ENCODE data around the gene RGPD8. TPM values are rescaled to one million over a fixed set of nuclear protein-coding genes. Genes with fewer than 3 reads are reported as not detected.
"Not testable (repeated sequence)": the region's sequence is repeated elsewhere in the genome, so short reads cannot be mapped to it uniquely, and the experiment has no call there.

RGPD8 gene
- total RNA-seq, 2 experiments from 2014 or later = 14.3 to 14.9 TPM

DNA sequence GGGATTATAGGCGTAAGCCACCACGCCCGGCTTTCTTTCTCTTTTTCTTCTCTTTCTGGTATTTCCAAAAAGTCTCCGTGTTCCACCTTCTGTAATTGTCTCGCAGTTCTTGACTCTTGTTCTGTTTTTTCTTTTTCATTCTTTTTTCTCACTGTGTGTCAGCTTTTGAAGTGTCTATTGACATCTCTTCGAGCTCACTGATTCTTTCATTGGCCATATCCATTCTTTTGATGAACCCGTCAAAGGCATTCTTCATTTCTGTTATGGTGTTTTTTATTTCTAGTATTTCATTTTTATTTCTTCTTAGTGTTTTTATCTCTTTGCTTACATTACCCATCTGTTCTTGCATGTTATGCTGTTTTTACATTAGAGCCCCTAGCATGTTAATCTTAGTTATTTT lies 73.4 kb downstream of the RGPD8 start:
- H3K4me3 Mint-ChIP-seq, H3K27ac Mint-ChIP-seq, DNase-seq, H3K27me3 Mint-ChIP-seq, H3K4me1 Mint-ChIP-seq, H3K9me3 Mint-ChIP-seq, H3K36me3 Mint-ChIP-seq: not testable (repeated sequence)

DNA sequence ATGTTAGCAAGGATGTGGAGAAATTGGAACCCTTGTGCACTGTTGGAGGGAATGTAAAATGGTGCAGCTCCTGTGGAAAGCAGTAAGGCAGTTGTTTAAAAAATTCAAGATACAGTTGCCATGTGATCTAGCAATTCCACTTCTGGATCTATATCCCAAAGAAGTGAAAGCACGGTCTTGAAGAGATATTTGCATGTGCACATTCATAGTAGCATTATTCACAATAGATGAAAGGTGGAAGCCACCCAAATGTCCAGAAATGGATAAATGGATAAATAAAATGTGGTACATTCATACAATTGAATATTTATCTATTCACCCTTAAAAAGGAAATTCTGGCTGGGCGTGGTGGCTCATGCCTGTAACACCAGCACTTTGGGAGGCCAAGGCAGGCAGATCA lies 79.1 kb downstream of the RGPD8 start:
- not testable (repeated sequence) for H3K9me3 Mint-ChIP-seq

DNA sequence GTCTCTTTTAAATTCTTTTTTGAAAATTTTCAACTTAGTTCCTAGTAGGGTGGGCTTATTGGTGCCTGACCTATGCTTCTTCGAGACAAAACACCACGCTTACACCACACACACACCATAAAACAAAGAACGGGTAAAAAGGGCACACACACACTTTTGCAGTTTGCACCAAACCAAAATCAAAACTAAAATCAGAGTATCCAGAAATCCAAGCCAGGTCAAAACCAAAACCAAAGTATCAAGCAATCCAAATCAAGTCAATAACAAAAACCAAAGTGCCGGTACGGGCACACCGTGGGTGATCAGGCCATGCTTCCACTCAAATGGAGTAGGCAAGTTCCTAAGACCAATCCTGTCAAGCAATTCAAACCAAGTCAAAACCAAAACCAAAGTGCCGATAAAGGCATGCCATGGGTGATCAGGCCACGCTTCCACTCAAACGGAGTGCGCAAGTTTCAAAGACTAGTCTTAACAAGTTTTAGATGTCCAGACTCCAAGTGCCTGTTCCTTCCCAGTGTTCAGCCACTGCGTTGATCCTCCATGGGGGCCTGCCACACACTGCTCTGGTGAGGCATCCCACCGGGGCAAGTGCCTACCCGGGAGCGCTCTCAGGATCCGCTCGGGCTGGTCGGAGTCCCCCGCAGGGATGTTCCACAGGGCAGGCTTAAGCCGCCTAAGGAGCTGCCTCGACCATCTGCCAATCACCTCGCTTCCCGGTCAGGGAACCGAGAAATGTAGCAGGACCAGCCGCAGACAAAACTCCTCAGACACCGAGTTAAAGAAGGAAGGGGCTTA lies 80.4 kb downstream of the RGPD8 start:
- H3K9me3 Mint-ChIP-seq, H3K36me3 Mint-ChIP-seq, DNase-seq, H3K27me3 Mint-ChIP-seq, H3K4me3 Mint-ChIP-seq, H3K27ac Mint-ChIP-seq, H3K4me1 Mint-ChIP-seq: not testable (repeated sequence)

More for the DNA sequence above, 79.1 kb downstream of the RGPD8 start:
- not testable (repeated sequence) for H3K27ac Mint-ChIP-seq, H3K27me3 Mint-ChIP-seq, H3K4me3 Mint-ChIP-seq, DNase-seq, H3K4me1 Mint-ChIP-seq, H3K36me3 Mint-ChIP-seq

DNA sequence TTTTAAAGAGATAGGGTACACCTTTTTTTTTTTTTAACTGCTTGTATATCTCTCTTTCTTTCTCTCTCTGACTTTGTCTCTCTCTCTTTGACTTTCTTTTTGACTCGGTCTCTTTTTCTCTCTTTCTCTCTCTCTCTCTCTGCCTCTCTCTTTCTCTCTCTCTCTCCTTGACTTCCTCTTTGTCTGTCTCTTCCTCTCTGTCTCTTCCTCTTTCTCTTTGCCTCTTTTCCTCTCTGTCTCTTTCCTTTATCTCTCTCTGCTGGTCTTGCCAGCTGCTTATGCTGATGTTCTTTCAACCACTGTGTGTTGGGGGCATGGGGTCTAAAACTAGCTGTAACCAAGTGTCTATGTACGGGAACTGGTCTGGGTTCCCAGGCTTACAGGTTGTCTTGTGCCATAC lies 81.2 kb downstream of the RGPD8 start:
- not testable (repeated sequence) for H3K27ac Mint-ChIP-seq, H3K27me3 Mint-ChIP-seq, H3K9me3 Mint-ChIP-seq, H3K4me3 Mint-ChIP-seq, H3K36me3 Mint-ChIP-seq, H3K4me1 Mint-ChIP-seq, DNase-seq

DNA sequence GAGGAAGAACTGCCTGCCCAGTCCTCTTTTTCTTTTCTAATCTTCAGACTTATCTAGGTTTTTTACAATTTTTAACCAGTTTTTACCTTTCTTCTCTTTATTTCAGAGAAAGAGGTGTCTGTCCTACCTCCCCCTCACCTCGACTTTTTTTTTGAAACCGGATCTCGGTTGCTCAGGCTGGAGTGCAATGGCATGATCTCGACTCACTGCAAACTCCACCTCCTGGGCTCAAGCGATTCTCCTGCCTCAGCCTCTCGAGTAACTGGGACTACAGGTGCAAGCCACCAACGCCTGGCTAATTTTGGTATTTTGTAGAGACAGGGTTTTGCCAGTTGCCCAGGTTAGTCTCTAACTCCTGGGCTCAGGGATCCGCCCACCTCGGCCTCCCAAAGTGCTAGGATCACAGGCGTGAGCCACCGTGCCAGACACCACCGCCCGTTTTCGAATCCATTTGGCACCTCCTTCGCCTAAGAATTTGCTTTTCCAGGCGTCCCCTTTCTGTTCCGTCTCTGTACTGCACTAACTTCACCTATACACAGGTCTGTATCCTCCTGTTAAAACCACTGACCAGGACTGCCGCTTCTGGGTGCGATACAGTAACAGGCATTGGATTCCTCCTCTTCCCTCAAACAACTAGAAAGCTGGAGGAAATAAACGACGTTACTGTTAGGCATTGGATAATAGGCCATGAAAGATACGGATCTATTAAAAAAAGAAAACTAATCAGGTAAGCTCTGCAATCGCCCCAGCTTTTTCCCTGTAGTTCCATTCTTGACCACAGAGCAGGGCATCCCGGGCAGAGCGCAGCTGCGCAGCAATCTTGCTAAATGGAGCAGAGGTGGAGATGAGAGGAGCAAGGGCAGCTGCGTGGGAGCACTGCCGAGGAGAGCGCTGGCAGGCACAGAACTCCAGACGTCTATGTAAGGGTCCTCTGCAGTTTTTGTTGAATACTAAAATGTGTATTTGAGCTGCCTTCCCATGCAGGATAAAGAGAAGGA lies 88.1 kb downstream of the RGPD8 start:
- H3K27ac Mint-ChIP-seq = no peak overlapping the region
- no peaks in the 10 kb centered on the region for H3K27me3 Mint-ChIP-seq
- peaks cover 7% of the 10 kb centered on the region for H3K4me1 Mint-ChIP-seq
- H3K4me3 Mint-ChIP-seq = no peak overlapping the region
- DNase-seq = no peak
- no peaks in the 10 kb centered on the region for H3K9me3 Mint-ChIP-seq
- peaks cover 2% of the 10 kb centered on the region for H3K36me3 Mint-ChIP-seq

DNA sequence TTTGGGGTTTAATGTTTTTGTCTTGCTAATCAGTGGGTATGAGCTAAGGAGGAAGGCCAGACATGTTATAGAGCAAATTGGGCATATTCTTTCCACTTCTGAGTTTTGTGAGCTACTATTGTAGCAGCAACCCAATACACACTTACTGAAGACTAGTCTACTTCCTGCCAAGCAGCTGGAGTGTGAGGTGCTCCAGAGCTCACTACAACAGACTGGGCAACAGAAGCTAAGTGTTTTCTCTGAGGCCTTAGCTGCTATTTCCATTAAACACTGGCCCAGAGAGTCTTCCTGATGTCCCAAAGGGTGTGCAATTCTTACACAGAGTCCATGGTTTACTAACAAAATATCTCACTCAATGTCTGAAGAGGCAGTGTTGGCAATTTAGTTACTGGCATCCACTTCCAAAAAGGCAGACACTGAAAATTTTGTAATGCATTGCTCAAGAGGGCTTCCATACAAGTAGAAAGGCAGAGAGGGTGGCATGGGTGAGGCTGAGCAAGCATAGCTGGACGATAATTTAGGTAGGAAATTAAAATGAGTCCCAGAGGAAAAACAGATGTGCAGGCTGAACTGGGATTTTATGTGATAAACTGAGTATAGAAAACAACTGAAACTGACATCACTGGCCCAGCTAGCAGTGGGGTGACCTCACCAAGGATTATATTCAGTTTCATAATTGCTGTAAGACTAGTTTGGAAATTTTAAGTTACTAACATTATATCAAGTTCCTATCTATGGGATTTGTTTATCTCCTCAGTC lies 89.4 kb downstream of the RGPD8 start:
- peak; percentile 5 for DNase-seq
- Mint-ChIP-seq H3K4me1 (peaks cover 7% of the 10 kb centered on the region), H3K9me3 (no peaks in the 10 kb centered on the region), H3K4me3 (no peak overlapping the region), H3K27ac (no peak overlapping the region), H3K27me3 (no peaks in the 10 kb centered on the region), H3K36me3 (peaks cover 2% of the 10 kb centered on the region)

DNA sequence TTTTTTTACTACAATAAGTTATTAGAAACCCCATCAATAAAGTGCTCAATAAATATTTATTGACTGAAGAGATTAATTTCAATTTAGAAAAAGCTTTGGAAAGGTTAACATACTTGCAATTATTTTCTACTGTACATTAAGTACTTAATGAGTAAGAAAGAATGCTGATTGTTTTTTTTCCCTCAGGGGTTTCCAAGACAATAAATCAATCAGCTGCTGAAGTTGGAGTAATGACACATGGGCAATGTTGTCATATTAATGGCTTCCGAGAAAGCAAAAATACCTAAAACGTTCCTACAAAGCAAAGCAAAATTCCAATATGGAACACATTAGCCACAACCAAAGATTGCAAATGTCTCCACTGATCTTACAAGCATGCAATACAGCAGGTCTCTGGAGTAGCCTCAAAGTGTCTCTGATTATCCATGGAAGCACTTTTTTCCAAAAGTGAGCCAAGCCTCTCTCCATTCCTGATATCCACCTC lies 91.3 kb downstream of the RGPD8 start:
- Mint-ChIP-seq H3K4me1 (peaks cover 7% of the 10 kb centered on the region), H3K36me3 (peaks cover 2% of the 10 kb centered on the region), H3K9me3 (no peaks in the 10 kb centered on the region), H3K27ac (no peak overlapping the region), H3K4me3 (no peak overlapping the region), H3K27me3 (no peaks in the 10 kb centered on the region)
- no peak for DNase-seq

DNA sequence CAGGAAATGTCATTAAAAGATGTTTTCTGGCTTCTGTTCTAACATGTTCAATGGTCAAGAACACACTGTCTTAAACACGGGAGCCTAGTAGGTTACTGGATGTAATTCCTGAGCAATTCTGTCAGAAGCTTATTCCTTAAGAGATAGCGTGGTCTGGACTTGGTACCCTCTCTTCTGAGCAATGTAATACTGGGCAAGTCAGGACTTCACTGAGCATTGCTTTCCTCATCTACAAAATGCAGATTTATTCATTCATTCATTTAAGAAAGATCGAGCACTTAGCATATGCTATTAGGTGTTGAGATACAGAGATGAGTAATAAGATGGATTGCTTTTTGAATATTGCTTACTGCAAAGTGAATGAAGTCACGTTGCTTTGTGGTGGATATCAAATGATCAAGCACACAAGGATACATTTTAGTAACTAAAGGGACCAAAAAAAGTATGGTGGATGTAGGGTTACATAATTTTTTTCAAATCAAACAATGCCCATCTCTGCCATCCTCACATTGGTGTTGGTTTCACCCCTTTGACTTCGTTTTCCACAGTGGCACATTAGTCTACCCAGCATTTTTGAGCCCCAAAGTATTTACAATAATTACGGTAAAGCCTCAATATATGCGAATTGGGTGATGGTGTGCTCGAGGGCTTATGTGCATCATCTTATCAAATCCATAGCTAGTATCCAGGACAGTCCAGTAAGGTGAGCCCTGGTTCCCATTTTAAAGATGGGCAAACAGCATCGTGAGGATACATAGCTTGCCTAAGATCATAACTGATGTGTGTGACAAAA lies 92.8 kb downstream of the RGPD8 start:
- no peak overlapping the region for H3K4me3 Mint-ChIP-seq

DNA sequence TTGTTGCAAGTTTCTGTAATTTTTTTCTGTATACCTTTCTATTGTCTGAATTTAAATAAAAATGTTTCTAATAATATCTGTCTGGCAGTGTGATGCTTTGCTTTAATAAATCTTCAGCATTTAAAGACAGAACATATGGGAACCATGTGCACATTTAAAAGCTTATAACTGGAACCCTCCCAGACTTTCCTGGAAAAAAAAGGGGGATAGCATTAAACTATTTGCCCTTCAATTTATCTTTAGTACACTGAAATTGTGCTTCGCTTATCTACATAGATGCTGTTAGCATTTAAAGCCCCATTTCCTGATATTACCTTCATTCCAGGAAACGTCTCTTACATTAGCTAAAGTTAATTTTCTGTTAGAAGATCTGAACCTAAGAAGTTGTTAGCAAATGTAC lies 93.5 kb downstream of the RGPD8 start:
- DNase-seq = no peak
- Mint-ChIP-seq H3K4me1 (peaks cover 7% of the 10 kb centered on the region), H3K4me3 (no peak overlapping the region), H3K27ac (no peak overlapping the region), H3K9me3 (no peaks in the 10 kb centered on the region), H3K36me3 (no peaks in the 10 kb centered on the region), H3K27me3 (no peaks in the 10 kb centered on the region)

More for the DNA sequence above, 92.8 kb downstream of the RGPD8 start:
- no peak for DNase-seq
- no peaks in the 10 kb centered on the region for H3K27me3 Mint-ChIP-seq
- H3K9me3 Mint-ChIP-seq = no peaks in the 10 kb centered on the region
- H3K4me1 Mint-ChIP-seq = peaks cover 7% of the 10 kb centered on the region
- H3K36me3 Mint-ChIP-seq = no peaks in the 10 kb centered on the region
- H3K27ac Mint-ChIP-seq = no peak overlapping the region

DNA sequence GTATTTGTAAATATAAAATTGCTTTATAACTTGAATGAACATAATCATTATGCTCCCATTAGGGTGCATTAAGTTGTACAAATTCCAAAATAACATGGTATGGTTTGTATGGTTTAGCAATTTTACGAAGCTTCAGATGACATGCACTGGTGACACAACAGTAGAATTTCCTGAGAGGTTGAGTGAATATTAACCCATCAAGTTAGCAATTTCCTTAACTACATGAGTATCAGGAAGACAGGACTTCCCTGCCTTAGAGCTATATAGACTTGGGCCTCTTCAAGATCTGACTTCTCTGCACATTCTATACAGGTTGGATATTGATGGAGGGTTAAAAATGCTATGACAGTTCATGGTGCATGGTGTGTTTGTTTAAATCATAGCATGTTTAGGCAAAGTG lies 97.8 kb downstream of the RGPD8 start:
- no peak for DNase-seq
- Mint-ChIP-seq H3K4me3 (no peak overlapping the region), H3K27me3 (no peaks in the 10 kb centered on the region), H3K27ac (no peak overlapping the region), H3K36me3 (no peaks in the 10 kb centered on the region), H3K9me3 (no peaks in the 10 kb centered on the region), H3K4me1 (no peaks in the 10 kb centered on the region)

DNA sequence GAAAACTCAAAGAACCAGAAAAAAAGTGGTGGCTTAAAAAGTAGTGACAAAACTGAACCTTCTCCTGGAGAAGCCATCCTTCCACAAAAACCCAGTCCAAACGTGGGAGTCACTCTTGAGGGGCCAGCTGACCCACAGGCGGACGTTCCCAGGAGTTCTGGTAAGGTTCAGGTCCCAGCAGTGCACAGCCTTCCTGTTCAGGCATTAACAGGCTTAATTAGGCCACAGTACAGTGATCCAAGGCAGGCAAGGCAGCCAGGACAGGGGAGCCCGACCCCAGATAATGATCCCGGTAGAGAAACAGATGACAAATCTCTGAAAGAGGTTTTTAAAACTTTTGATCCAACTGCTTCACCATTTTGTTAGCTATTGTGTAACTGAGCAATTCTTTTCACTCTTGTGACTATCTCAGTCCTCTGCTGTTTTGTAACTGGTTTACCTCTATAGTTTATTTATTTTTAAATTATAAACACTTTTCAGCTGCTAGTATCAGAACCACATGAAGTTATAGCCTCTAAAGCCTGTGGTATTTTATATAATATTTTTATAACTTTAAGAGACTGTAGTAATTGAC lies 101.2 kb downstream of the RGPD8 start:
- H3K4me1 Mint-ChIP-seq = no peaks in the 10 kb centered on the region
- no peaks in the 10 kb centered on the region for H3K9me3 Mint-ChIP-seq
- H3K27me3 Mint-ChIP-seq = no peaks in the 10 kb centered on the region
- H3K4me3 Mint-ChIP-seq = no peak overlapping the region
- no peak overlapping the region for H3K27ac Mint-ChIP-seq
- peaks cover 7% of the 10 kb centered on the region for H3K36me3 Mint-ChIP-seq
- DNase-seq = no peak

DNA sequence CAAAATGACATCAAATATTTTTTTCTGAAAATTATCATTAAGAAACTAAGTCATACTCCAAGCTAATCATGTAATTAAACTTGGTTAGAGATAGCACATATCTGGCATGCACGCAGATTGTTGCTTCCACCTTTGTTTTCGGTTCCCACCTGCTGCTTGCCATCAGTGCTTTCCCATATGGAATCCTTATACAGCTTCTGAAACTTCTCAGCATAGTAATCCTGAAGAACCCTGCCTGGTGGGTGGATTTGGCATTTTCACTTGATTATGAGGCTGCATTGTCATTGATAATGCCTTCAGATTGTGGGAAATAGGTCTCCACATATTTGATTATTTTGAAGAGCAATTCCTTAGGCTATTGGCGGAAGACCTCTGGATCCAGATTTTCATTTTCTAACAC lies 110.5 kb downstream of the RGPD8 start:
- H3K27ac Mint-ChIP-seq = no peak overlapping the region
- no peak for DNase-seq
- no peaks in the 10 kb centered on the region for H3K9me3 Mint-ChIP-seq
- H3K36me3 Mint-ChIP-seq = peaks cover 8% of the 10 kb centered on the region
- no peaks in the 10 kb centered on the region for H3K4me1 Mint-ChIP-seq
- H3K27me3 Mint-ChIP-seq = no peaks in the 10 kb centered on the region
- H3K4me3 Mint-ChIP-seq = no peak overlapping the region

DNA sequence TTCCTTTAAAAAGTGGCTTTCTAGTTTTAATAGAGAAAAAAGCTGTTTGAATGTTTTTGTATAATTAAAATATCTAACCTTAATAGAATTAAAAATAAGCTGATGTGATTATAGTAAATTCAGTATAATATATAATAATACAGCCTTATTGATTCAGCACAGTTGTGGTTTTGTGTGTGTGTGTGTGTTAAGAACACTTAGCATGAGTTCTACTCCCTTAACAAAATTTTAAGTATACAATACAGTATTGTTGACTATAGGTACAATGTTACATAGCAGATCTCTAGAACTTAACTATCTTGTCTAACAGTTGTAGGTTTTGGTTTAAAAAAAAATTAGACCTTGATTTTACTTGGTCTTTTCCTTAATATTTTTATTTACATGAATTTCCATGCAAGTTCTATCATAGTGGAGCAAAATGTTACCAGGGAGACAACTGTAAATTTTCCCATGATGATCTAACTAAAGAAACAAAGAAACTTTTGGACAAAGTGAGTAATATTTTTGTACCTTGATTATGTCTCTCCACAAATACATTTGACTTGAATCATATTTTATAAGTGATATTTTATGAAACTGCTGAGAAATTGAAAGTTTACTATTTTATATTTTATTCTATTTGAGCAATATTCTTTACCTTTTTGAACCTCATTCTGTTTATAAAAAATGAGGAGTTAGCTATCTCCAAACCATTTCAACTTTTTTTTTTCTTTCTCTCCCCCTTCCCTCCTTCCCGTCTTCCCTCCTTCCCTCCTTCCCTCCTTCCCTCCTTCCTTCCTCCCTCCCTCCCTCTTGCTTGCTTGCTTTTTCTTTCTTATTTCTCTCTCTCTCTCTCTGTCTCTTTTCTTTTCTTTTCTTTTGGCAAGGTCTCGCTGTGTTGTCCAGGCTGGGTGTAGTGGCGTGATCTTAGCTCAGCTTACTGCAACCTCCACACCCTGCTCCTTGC lies 111.8 kb downstream of the RGPD8 start:
- Mint-ChIP-seq H3K27ac (no peak overlapping the region), H3K4me1 (no peaks in the 10 kb centered on the region), H3K4me3 (no peak overlapping the region), H3K9me3 (no peaks in the 10 kb centered on the region), H3K27me3 (no peaks in the 10 kb centered on the region), H3K36me3 (peaks cover 4% of the 10 kb centered on the region)
- DNase-seq = no peak

Data from activated naive CD8-positive, alpha-beta T cell treated with anti-CD3 and anti-CD28 coated beads for 36 hours (primary cell).